A673 (cell line): Measurements from ENCODE around the gene OR5AN1. TPM values are rescaled to one million over a fixed set of nuclear protein-coding genes. Genes with fewer than 3 reads are reported as not detected.

ENCODE experiments used
- BruUV-seq: library from RNA; stranded (reverse); fragments of 400-500 nt; replicated peaks from 2 replicates; lab custom pipeline; 2021; lab: Mats Ljungman, UMichigan
- CTCF ChIA-PET: fragments of 300-600 bp; sonication (Branson Sonifier 250); formaldehyde crosslinking; loops from one replicate; lab custom pipeline; 2022; ENCODE audit warnings: antibody characterized with exemption; lab: Charles Lee
- POLR2A ChIA-PET: fragments of 300-600 bp; sonication (Branson Sonifier 250); formaldehyde crosslinking; loops from one replicate; lab custom pipeline; 2022; ENCODE audit warnings: antibody characterized with exemption; ENCODE audit not compliant: low non-redundant PET; lab: Charles Lee
- DNase-seq: peaks from one replicate; pipeline ENCODE4 v3.0.0-alpha.2; 2015; ENCODE audit warnings: low spot score
- H3K27ac ChIP-seq: fragments of 200-600 bp; sonication (generic); 2 replicates; pipeline ENCODE4 v1.5.1; 2016; ENCODE audit warnings: mixed run types, low read depth, mild to moderate bottlenecking, mixed read lengths, antibody characterized with exemption, low read length; ENCODE audit not compliant: poor library complexity, severe bottlenecking
- H3K27me3 ChIP-seq: fragments of 200-600 bp; sonication (generic); replicated peaks from 2 replicates; pipeline ENCODE4 v1.6.1; 2017; ENCODE audit warnings: mixed run types, low read depth, mild to moderate bottlenecking, mixed read lengths, antibody characterized with exemption, low read length; ENCODE audit not compliant: insufficient read depth, poor library complexity
- H3K36me3 ChIP-seq: fragments of 200-600 bp; sonication (generic); 2 replicates; pipeline ENCODE4 v1.6.1; 2016; ENCODE audit warnings: mixed run types, mild to moderate bottlenecking, mixed read lengths, antibody characterized with exemption, low read length; ENCODE audit not compliant: insufficient read depth, poor library complexity, severe bottlenecking
- H3K4me1 ChIP-seq: fragments of 200-600 bp; sonication (generic); 2 replicates; pipeline ENCODE4 v1.6.1; 2017; ENCODE audit warnings: mixed run types, mild to moderate bottlenecking, mixed read lengths, antibody characterized with exemption, low read length; ENCODE audit not compliant: insufficient read depth, poor library complexity, severe bottlenecking
- H3K4me3 ChIP-seq: fragments of 200-600 bp; sonication (generic); 2 replicates; pipeline ENCODE4 v1.5.1; 2016; ENCODE audit warnings: low read depth, mixed run types, mild to moderate bottlenecking, mixed read lengths, low read length; ENCODE audit not compliant: poor library complexity, severe bottlenecking
- H3K9me3 ChIP-seq: fragments of 200-600 bp; sonication (generic); 2 replicates; pipeline ENCODE4 v1.6.1; 2016; ENCODE audit warnings: mixed run types, low read depth, mild to moderate bottlenecking, mixed read lengths, antibody characterized with exemption, low read length; ENCODE audit not compliant: poor library complexity, severe bottlenecking
- EZH2 ChIP-seq: fragments of 200-600 bp; sonication (generic); IDR thresholded peaks from 2 replicates; pipeline ENCODE4 v1.6.1; 2017; ENCODE audit warnings: borderline replicate concordance, low read depth, mild to moderate bottlenecking, mixed read lengths, antibody characterized with exemption, low read length; ENCODE audit not compliant: poor library complexity, severe bottlenecking
- intact Hi-C: fragments of 100-400 bp; cut with micrococcal nuclease; formaldehyde crosslinking; loops from one replicate; pipeline ENCODE4 v1.10.0; 2022; ENCODE audit not compliant: unreplicated experiment
- total RNA-seq: library from RNA; stranded (reverse); gene quantifications from 2 replicates; pipeline ENCODE4 v1.2.3, GENCODE V29; 2021
- TF ChIP-seq, protein P1 (sequence below): fragments of 300-800, 200-600 bp; sonication (generic); conservative IDR thresholded peaks from 2 replicates; pipeline ENCODE4 v1.5.1; 2017; ENCODE audit warnings: low read depth, mild to moderate bottlenecking, antibody characterized with exemption, low read length, moderate library complexity, mixed read lengths

Gene OR5AN1
- total RNA-seq, 1 experiment from 2014 or later = not detected

DNA sequence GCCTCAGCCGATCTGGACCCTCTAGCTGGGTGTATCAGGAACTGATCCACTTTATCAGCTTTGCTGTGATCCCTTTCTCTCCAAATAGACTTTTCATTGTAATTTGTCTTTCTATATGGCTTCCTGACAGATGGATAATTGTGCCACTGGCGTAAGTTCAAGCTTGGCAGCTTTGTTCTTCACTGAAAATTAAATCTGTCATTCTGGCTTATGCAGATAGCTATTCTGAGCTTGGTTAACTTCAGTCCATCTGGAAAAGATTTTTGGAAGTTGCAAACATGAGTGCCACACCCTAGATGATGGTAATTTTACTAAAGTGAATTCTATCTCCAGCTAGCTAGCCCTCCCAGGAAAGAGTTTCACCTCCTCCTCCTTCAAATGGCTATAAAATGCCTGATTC lies 59.5 kb downstream of the OR5AN1 start:
- Histone ChIP-seq H3K4me1 (peaks cover 3% of the 10 kb centered on the region), H3K27ac (no peak overlapping the region), H3K27me3 (no peaks in the 10 kb centered on the region), H3K36me3 (no peaks in the 10 kb centered on the region), H3K9me3 (no peaks in the 10 kb centered on the region), H3K4me3 (no peak overlapping the region)
- intact Hi-C loops = no loop called here
- TF ChIP-seq, protein P1, sequence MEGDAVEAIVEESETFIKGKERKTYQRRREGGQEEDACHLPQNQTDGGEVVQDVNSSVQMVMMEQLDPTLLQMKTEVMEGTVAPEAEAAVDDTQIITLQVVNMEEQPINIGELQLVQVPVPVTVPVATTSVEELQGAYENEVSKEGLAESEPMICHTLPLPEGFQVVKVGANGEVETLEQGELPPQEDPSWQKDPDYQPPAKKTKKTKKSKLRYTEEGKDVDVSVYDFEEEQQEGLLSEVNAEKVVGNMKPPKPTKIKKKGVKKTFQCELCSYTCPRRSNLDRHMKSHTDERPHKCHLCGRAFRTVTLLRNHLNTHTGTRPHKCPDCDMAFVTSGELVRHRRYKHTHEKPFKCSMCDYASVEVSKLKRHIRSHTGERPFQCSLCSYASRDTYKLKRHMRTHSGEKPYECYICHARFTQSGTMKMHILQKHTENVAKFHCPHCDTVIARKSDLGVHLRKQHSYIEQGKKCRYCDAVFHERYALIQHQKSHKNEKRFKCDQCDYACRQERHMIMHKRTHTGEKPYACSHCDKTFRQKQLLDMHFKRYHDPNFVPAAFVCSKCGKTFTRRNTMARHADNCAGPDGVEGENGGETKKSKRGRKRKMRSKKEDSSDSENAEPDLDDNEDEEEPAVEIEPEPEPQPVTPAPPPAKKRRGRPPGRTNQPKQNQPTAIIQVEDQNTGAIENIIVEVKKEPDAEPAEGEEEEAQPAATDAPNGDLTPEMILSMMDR = no peak
- no peak for TF ChIP-seq EZH2
- peak; percentile 11 for DNase-seq
- no TSS peak for BruUV-seq
- CTCF ChIA-PET = no interaction called here
- POLR2A ChIA-PET = no interaction called here

Other genes starting within 250 kb of the OR5AN1 start
- gene FAM111A, start 216.0 kb upstream of the OR5AN1 start, total RNA-seq = 47.7 and 54.8 TPM in 2 replicates
- gene DTX4, start 186.8 kb upstream of the OR5AN1 start, total RNA-seq = 1.9 and 2.0 TPM in 2 replicates
- not detected in 2 replicates for gene MPEG1, start 146.0 kb upstream of the OR5AN1 start, total RNA-seq
- gene OR5A2, start 67.5 kb downstream of the OR5AN1 start, total RNA-seq = not detected in 2 replicates
- not detected in 2 replicates for gene OR5A1, start 77.6 kb downstream of the OR5AN1 start, total RNA-seq
- not detected in 2 replicates for gene OR4D6, start 98.1 kb downstream of the OR5AN1 start, total RNA-seq
- gene OR4D10, start 114.4 kb downstream of the OR5AN1 start, total RNA-seq = not detected in 2 replicates
- not detected in 2 replicates for gene OR4D11, start 144.7 kb downstream of the OR5AN1 start, total RNA-seq
- gene OR4D9, start 152.6 kb downstream of the OR5AN1 start, total RNA-seq = not detected in 2 replicates